Esophagus muscularis mucosa (tissue), 3 donors: ENCODE results near the gene CMTM1.

ENCODE experiments used
- POLR2A ChIP-seq: fragments of 450-650 bp; IDR thresholded peaks from one replicate; pipeline ENCODE4 v1.6.1; 2017; ENCODE audit warnings: antibody characterized with exemption, moderate library complexity, mild to moderate bottlenecking, low read depth
- TF ChIP-seq, protein P1 (sequence below), 3 experiments: fragments of 200-600 bp in 2 of 3; fragments of 450-650 bp in 1 of 3; sonication (generic) in 2 of 3; IDR thresholded peaks; one replicate each; pipeline ENCODE4 v1.5.1; 2017 to 2019; ENCODE audit warnings: antibody characterized with exemption in 3 of 3, mild to moderate bottlenecking in 2 of 3, moderate library complexity in 1 of 3

- TF ChIP-seq, protein P1, sequence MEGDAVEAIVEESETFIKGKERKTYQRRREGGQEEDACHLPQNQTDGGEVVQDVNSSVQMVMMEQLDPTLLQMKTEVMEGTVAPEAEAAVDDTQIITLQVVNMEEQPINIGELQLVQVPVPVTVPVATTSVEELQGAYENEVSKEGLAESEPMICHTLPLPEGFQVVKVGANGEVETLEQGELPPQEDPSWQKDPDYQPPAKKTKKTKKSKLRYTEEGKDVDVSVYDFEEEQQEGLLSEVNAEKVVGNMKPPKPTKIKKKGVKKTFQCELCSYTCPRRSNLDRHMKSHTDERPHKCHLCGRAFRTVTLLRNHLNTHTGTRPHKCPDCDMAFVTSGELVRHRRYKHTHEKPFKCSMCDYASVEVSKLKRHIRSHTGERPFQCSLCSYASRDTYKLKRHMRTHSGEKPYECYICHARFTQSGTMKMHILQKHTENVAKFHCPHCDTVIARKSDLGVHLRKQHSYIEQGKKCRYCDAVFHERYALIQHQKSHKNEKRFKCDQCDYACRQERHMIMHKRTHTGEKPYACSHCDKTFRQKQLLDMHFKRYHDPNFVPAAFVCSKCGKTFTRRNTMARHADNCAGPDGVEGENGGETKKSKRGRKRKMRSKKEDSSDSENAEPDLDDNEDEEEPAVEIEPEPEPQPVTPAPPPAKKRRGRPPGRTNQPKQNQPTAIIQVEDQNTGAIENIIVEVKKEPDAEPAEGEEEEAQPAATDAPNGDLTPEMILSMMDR (IDR thresholded peaks at IDR 0.05): no peak
- TF ChIP-seq POLR2A: no peak
Observed at GRCh38 chr16:66599726-66600125, 33.5 kb downstream of the CMTM1 start.
